A549 (cell line): ENCODE results near the gene IVL. TPM values are rescaled to one million over a fixed set of nuclear protein-coding genes. Genes with fewer than 3 reads are reported as not detected.

Source experiments
- ATAC-seq, 2 experiments: fragments of 200-7000 bp in 1 of 2; fragments of >200 bp in 1 of 2; cut with Nextera tagmentation in 1 of 2; cut with Tn5 transposase in 1 of 2; 3 replicates each; pipeline versions ENCODE4 v1.8.0 to v1.9.1; 2018 to 2020; ENCODE audit warnings: mild to moderate bottlenecking in 1 of 2, moderate library complexity in 1 of 2
- CTCF ChIA-PET: fragments of 300-600 bp; sonication (Branson Sonifier 250); formaldehyde crosslinking; extraction: SDS; loops from one replicate; lab custom pipeline; 2021; ENCODE audit warnings: antibody characterized with exemption, inconsistent platforms; lab: Yijun Ruan, JAX
- POLR2A ChIA-PET: fragments of 350-600 bp; formaldehyde crosslinking; extraction: SDS; loops from one replicate; lab custom pipeline; 2021; ENCODE audit warnings: antibody characterized with exemption, inconsistent platforms; lab: Yijun Ruan, JAX
- DNase-seq, 2 experiments: peaks; one replicate each; pipeline versions ENCODE4 v3.0.0 to v3.0.0-alpha.2; 2011 to 2016; ENCODE audit warnings: low read depth in 1 of 2, low spot score in 1 of 2
- FAIRE-seq: peaks from 2 replicates; lab custom pipeline; 2011; peaks lifted over from hg19 to GRCh38; lab: Jason Lieb, UNC
- H3K27ac ChIP-seq, 2 experiments: fragments of >200 bp; sonication (Bioruptor Twin); formaldehyde crosslinking; 3 replicates each; pipeline ENCODE4 v1.5.1; 2016 to 2017
- H3K4me1 ChIP-seq: fragments of >200 bp; sonication (Bioruptor Twin); formaldehyde crosslinking; 3 replicates; pipeline ENCODE4 v1.6.1; 2016
- H3K4me2 ChIP-seq: fragments of >200 bp; sonication (Bioruptor Twin); formaldehyde crosslinking; 3 replicates; pipeline ENCODE4 v1.6.1; 2016
- H3K4me3 ChIP-seq: fragments of >200 bp; sonication (Bioruptor Twin); formaldehyde crosslinking; 3 replicates; pipeline ENCODE4 v1.5.1; 2016
- H3K9me3 ChIP-seq: fragments of >200 bp; sonication (Bioruptor Twin); formaldehyde crosslinking; 3 replicates; pipeline ENCODE4 v1.6.1; 2016
- CBX8 ChIP-seq: fragments of 200-600 bp; sonication (generic); IDR thresholded peaks from 2 replicates; pipeline ENCODE4 v1.6.1; 2016
- CHD2 ChIP-seq: fragments of 150-350 bp; IDR thresholded peaks from 2 replicates; pipeline ENCODE4 v1.6.1; 2014; ENCODE audit warnings: low read length; ENCODE audit not compliant: partially characterized antibody
- EHMT2 ChIP-seq: fragments of 200-600 bp; sonication (generic); IDR thresholded peaks from 2 replicates; pipeline ENCODE4 v1.6.1; 2016; ENCODE audit warnings: antibody characterized with exemption, low read depth, mild to moderate bottlenecking, moderate library complexity
- FOXS1 ChIP-seq: fragments of 250-450 bp; sonication (Bioruptor Pico); IDR thresholded peaks from 2 replicates; pipeline ENCODE4 v1.5.0; 2020; ENCODE audit warnings: mild to moderate bottlenecking, moderate library complexity
- GATA3 ChIP-seq: IDR thresholded peaks from 2 replicates; pipeline ENCODE4 v1.6.1; 2012; ENCODE audit warnings: borderline replicate concordance
- HDAC2 ChIP-seq: fragments of 200-600 bp; sonication (generic); IDR thresholded peaks from 2 replicates; pipeline ENCODE4 v1.6.1; 2016
- HOXA7 ChIP-seq: fragments of 250-450 bp; sonication (Bioruptor Pico); IDR thresholded peaks from 2 replicates; pipeline ENCODE4 v1.5.0; 2020; ENCODE audit warnings: mild to moderate bottlenecking, moderate library complexity
- JUN ChIP-seq, 2 experiments: fragments of >200 bp; sonication (Bioruptor Twin); formaldehyde crosslinking; IDR thresholded peaks; 2 replicates in 1 of 2; 3 replicates in 1 of 2; pipeline ENCODE4 v1.6.1; 2016 to 2017
- MAFK ChIP-seq: fragments of 450-650 bp; IDR thresholded peaks from 2 replicates; pipeline ENCODE4 v1.6.1; 2014; ENCODE audit not compliant: partially characterized antibody
- MYC ChIP-seq: IDR thresholded peaks from 2 replicates; pipeline ENCODE4 v1.6.1; 2012; ENCODE audit warnings: mild to moderate bottlenecking, inconsistent platforms, low read length, improper control_type of control experiment, borderline replicate concordance
- NFE2L2 ChIP-seq: fragments of 150-350 bp; conservative IDR thresholded peaks from 2 replicates; pipeline ENCODE4 v1.6.1; 2014; ENCODE audit warnings: low read length
- POLR2A ChIP-seq: IDR thresholded peaks from 2 replicates; pipeline ENCODE4 v1.6.1; 2012; ENCODE audit warnings: mild to moderate bottlenecking, low read length
- POLR2AphosphoS2 ChIP-seq: conservative IDR thresholded peaks from 2 replicates; pipeline ENCODE4 v1.6.1; 2012; ENCODE audit warnings: low read length, improper control_type of control experiment, inconsistent platforms
- RAD21 ChIP-seq, 2 experiments: fragments of >200 bp in 1 of 2; sonication (Bioruptor Twin) in 1 of 2; formaldehyde crosslinking in 1 of 2; IDR thresholded peaks in 1 of 2; conservative IDR thresholded peaks in 1 of 2; 2 replicates in 1 of 2; 3 replicates in 1 of 2; pipeline ENCODE4 v1.6.1; 2012 to 2018; ENCODE audit warnings: inconsistent platforms in 1 of 2
- RARB ChIP-seq: fragments of 250-450 bp; sonication (Bioruptor Pico); IDR thresholded peaks from 2 replicates; pipeline ENCODE4 v1.8.0; 2021; ENCODE audit warnings: mild to moderate bottlenecking, moderate library complexity
- RCOR1 ChIP-seq: fragments of 150-350 bp; IDR thresholded peaks from 2 replicates; pipeline ENCODE4 v1.6.1; 2014; ENCODE audit warnings: antibody characterized with exemption, low read length, low read depth
- RFX5 ChIP-seq: fragments of 450-650 bp; IDR thresholded peaks from 2 replicates; pipeline ENCODE4 v1.7.1; 2014; ENCODE audit warnings: antibody characterized with exemption, mild to moderate bottlenecking, moderate library complexity
- RNF2 ChIP-seq: fragments of 200-600 bp; sonication (generic); IDR thresholded peaks from 2 replicates; pipeline ENCODE4 v1.6.1; 2016; ENCODE audit warnings: low read depth, mild to moderate bottlenecking, antibody characterized with exemption, moderate library complexity, borderline replicate concordance
- TP53 ChIP-seq: fragments of 250-450 bp; sonication (Bioruptor Pico); IDR thresholded peaks from 2 replicates; pipeline ENCODE4 v1.5.0; 2021; ENCODE audit warnings: mild to moderate bottlenecking, moderate library complexity
- WGBS: methylation state at CpG from one replicate; pipeline ENCODE4 v1.1.6; 2017; ENCODE audit errors: missing lambda C conversion rate; 5-methylcytosine and 5-hydroxymethylcytosine counted together
- polyA plus RNA-seq, 4 experiments: library from polyadenylated mRNA; depleted of rRNA in 3 of 4; stranded (reverse); fragments of >200 nt; fragmentation: RNase III in 1 of 4; extraction: RNeasy Plus Mini Kit Qiagen cat#74134 plus additional on column Dnase treatment in 1 of 4; gene quantifications; 2 replicates in 3 of 4; 3 replicates in 1 of 4; pipeline ENCODE4 v1.2.3, GENCODE V29; 2011 to 2017
- TF ChIP-seq, protein P1 (sequence below): fragments of >200 bp; sonication (Bioruptor Twin); formaldehyde crosslinking; IDR thresholded peaks from 3 replicates; pipeline ENCODE4 v1.5.1; 2016
- TF ChIP-seq, protein P2 (sequence below): IDR thresholded peaks from 2 replicates; pipeline ENCODE4 v1.6.1; 2012; ENCODE audit warnings: low read depth, borderline replicate concordance
- TF ChIP-seq, protein P3 (sequence below): fragments of 200-600 bp; sonication (generic); IDR thresholded peaks from 2 replicates; pipeline ENCODE4 v1.6.1; 2016; ENCODE audit warnings: antibody characterized with exemption, mild to moderate bottlenecking, moderate library complexity
- TF ChIP-seq, protein P4 (sequence below): fragments of >200 bp; sonication (Bioruptor Twin); formaldehyde crosslinking; IDR thresholded peaks from 3 replicates; pipeline ENCODE4 v1.6.1; 2016
- TF ChIP-seq, protein P5 (sequence below): fragments of 450-650 bp; IDR thresholded peaks from 2 replicates; pipeline ENCODE4 v1.6.1; 2014; ENCODE audit warnings: antibody characterized with exemption

IVL gene
- polyA plus RNA-seq, 2 of the 4 experiments (the other 2 are of a cell fraction), result not detected

DNA sequence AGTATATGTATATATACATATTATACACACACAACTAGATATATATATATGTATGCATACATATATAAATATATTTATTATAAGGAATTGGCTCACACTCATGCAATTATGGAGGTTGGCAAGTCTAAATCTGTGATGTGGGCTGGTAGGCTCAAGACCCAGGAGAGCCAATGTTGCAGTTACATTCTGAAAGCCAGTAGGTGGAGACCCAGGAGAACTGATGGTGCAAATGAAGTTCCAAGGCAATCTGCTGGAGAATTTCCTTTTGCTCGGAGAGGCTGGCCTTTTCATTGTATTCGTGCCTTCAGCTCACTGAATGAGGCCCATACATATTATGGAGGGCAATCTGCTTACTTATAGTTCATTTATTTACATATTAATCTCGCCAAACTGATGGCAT is 9.4 kb downstream of the IVL start:
- no peak for ATAC-seq
- Histone ChIP-seq H3K9me3 (no peaks in the 10 kb centered on the region), H3K27ac (no peak overlapping the region), H3K4me3 (no peak overlapping the region)
- TF ChIP-seq MYC, result no peak
- no peak for TF ChIP-seq POLR2AphosphoS2
- TF ChIP-seq RAD21 (conservative IDR thresholded peaks at IDR 0.05 in 1 of 2, IDR thresholded peaks at IDR 0.05 in 1 of 2), result peak; percentile 17 to 29; a peak in 3 of 5 replicates
- TF ChIP-seq GATA3, result no peak
- TF ChIP-seq FOXS1 (CRISPR knock-in tag), result no peak
- no peak for TF ChIP-seq JUN (IDR thresholded peaks at IDR 0.05)
- TF ChIP-seq, protein P1, sequence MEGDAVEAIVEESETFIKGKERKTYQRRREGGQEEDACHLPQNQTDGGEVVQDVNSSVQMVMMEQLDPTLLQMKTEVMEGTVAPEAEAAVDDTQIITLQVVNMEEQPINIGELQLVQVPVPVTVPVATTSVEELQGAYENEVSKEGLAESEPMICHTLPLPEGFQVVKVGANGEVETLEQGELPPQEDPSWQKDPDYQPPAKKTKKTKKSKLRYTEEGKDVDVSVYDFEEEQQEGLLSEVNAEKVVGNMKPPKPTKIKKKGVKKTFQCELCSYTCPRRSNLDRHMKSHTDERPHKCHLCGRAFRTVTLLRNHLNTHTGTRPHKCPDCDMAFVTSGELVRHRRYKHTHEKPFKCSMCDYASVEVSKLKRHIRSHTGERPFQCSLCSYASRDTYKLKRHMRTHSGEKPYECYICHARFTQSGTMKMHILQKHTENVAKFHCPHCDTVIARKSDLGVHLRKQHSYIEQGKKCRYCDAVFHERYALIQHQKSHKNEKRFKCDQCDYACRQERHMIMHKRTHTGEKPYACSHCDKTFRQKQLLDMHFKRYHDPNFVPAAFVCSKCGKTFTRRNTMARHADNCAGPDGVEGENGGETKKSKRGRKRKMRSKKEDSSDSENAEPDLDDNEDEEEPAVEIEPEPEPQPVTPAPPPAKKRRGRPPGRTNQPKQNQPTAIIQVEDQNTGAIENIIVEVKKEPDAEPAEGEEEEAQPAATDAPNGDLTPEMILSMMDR, result 0 out of 3 replicates have a peak, but pooled peaks have one; percentile 10
- TF ChIP-seq CBX8, result no peak
- TF ChIP-seq HOXA7 (CRISPR knock-in tag), result no peak
- no peak for TF ChIP-seq HDAC2
- no peak for TF ChIP-seq CHD2
- TF ChIP-seq, protein P2, sequence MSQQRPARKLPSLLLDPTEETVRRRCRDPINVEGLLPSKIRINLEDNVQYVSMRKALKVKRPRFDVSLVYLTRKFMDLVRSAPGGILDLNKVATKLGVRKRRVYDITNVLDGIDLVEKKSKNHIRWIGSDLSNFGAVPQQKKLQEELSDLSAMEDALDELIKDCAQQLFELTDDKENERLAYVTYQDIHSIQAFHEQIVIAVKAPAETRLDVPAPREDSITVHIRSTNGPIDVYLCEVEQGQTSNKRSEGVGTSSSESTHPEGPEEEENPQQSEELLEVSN, result no peak
- no peak for TF ChIP-seq MAFK
- TF ChIP-seq, protein P3, sequence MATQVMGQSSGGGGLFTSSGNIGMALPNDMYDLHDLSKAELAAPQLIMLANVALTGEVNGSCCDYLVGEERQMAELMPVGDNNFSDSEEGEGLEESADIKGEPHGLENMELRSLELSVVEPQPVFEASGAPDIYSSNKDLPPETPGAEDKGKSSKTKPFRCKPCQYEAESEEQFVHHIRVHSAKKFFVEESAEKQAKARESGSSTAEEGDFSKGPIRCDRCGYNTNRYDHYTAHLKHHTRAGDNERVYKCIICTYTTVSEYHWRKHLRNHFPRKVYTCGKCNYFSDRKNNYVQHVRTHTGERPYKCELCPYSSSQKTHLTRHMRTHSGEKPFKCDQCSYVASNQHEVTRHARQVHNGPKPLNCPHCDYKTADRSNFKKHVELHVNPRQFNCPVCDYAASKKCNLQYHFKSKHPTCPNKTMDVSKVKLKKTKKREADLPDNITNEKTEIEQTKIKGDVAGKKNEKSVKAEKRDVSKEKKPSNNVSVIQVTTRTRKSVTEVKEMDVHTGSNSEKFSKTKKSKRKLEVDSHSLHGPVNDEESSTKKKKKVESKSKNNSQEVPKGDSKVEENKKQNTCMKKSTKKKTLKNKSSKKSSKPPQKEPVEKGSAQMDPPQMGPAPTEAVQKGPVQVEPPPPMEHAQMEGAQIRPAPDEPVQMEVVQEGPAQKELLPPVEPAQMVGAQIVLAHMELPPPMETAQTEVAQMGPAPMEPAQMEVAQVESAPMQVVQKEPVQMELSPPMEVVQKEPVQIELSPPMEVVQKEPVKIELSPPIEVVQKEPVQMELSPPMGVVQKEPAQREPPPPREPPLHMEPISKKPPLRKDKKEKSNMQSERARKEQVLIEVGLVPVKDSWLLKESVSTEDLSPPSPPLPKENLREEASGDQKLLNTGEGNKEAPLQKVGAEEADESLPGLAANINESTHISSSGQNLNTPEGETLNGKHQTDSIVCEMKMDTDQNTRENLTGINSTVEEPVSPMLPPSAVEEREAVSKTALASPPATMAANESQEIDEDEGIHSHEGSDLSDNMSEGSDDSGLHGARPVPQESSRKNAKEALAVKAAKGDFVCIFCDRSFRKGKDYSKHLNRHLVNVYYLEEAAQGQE, result no peak
- TF ChIP-seq, all 56 proteins: peak for 2
- FAIRE-seq (no peak), DNase-seq (no peak)
- ChIA-PET CTCF (interaction anchor here (1.1 kb wide), 1 partner anchor 303 kb away, joined by 3 read pairs; no protein-coding TSS in a partner anchor), POLR2A (no interaction called here)
- H3K4me1 ChIP-seq, result no peaks in the 10 kb centered on the region
- 0% methylated on average over 3 of the region's 3 CpGs for WGBS
- H3K4me2 ChIP-seq, result no peak overlapping the region

DNA sequence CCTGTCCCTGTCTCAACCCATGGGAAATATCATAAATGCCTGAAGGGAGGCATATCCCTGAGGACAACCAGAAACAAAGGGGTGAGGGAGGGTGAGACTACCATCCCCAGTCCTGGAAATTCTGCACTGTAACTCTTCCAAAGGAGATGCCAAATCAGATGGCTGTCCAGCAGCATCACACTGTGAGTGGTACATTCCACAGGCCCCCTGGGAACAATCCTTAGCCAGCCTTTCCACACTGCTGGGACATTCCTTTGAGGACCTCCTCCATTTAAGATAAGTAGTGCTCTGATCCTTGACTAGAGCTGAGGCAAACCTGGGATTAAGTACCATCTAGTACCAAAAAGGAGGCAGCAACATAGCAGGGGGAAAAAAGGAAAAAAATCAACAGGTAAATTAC is 10.7 kb downstream of the IVL start:
- TF ChIP-seq NFE2L2, result no peak
- TF ChIP-seq, protein P4, sequence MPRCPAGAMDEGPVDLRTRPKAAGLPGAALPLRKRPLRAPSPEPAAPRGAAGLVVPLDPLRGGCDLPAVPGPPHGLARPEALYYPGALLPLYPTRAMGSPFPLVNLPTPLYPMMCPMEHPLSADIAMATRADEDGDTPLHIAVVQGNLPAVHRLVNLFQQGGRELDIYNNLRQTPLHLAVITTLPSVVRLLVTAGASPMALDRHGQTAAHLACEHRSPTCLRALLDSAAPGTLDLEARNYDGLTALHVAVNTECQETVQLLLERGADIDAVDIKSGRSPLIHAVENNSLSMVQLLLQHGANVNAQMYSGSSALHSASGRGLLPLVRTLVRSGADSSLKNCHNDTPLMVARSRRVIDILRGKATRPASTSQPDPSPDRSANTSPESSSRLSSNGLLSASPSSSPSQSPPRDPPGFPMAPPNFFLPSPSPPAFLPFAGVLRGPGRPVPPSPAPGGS, result no peak
- TF ChIP-seq, protein P5, sequence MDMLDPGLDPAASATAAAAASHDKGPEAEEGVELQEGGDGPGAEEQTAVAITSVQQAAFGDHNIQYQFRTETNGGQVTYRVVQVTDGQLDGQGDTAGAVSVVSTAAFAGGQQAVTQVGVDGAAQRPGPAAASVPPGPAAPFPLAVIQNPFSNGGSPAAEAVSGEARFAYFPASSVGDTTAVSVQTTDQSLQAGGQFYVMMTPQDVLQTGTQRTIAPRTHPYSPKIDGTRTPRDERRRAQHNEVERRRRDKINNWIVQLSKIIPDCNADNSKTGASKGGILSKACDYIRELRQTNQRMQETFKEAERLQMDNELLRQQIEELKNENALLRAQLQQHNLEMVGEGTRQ, result no peak
- no peak for TF ChIP-seq POLR2A
- no peak for TF ChIP-seq RFX5
- no peak for TF ChIP-seq TP53 (CRISPR knock-in tag)
- no peak for TF ChIP-seq EHMT2
- TF ChIP-seq RNF2, result no peak
- no peak for TF ChIP-seq RCOR1
- TF ChIP-seq RARB (CRISPR knock-in tag), result no peak
- TF ChIP-seq, all 56 proteins: peak for 0
- DNase-seq (no peak), ATAC-seq (no peak), FAIRE-seq (no peak)
- ChIA-PET CTCF (interaction anchor here (1.5 kb wide), 1 partner anchor 48 kb away, joined by 5 read pairs; no protein-coding TSS in a partner anchor), POLR2A (no interaction called here)
- Histone ChIP-seq H3K4me2 (no peak overlapping the region), H3K4me1 (no peaks in the 10 kb centered on the region), H3K27ac (no peak overlapping the region), H3K4me3 (no peak overlapping the region), H3K9me3 (no peaks in the 10 kb centered on the region)
